Measurements from ENCODE around the gene LCA5.

DNA sequence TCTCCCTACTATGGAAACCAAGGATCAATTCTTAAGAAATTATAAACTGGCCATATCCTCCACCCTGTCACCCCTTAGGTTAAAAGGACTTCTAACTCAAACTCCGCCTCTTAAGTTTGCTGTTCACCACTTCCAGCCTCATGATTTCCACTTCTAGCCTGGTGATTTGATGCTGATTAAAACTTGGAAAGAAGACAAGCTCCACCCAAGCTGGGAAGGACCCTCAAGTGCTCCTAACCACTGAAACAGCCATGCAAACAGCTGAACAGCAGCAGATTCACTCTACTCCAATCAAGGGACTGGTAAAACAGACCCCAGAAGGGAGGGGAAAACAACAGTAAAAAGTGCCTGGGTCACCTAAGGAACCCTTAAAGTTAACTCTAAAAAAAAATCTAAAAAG lies 10.3 kb downstream of the LCA5 start:
- TF ChIP-seq, protein P1, sequence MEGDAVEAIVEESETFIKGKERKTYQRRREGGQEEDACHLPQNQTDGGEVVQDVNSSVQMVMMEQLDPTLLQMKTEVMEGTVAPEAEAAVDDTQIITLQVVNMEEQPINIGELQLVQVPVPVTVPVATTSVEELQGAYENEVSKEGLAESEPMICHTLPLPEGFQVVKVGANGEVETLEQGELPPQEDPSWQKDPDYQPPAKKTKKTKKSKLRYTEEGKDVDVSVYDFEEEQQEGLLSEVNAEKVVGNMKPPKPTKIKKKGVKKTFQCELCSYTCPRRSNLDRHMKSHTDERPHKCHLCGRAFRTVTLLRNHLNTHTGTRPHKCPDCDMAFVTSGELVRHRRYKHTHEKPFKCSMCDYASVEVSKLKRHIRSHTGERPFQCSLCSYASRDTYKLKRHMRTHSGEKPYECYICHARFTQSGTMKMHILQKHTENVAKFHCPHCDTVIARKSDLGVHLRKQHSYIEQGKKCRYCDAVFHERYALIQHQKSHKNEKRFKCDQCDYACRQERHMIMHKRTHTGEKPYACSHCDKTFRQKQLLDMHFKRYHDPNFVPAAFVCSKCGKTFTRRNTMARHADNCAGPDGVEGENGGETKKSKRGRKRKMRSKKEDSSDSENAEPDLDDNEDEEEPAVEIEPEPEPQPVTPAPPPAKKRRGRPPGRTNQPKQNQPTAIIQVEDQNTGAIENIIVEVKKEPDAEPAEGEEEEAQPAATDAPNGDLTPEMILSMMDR (IDR thresholded peaks at IDR 0.05; ENCODE audit: low read depth, low read length, poor library complexity, severe bottlenecking): no peak
- TF ChIP-seq EZH2phosphoT487 (IDR thresholded peaks at IDR 0.05; ENCODE audit: borderline replicate concordance, low read length): no peak
